Activated CD4-positive, alpha-beta T cell treated with anti-CD3 and anti-CD28 coated beads for 4 hours (primary cell): ENCODE results near the gene RAB11FIP4.
A peak's percentile ranks its signal among the peaks of the same experiment; 100 is the strongest.

Experiments
- DNase-seq, 2 donors: peaks; one replicate each; pipeline ENCODE4 v3.0.0-alpha.2; 2020

RAB11FIP4 gene

GRCh38 chr17:31488264-31488981 is 96.9 kb downstream of the RAB11FIP4 start:
- DNase-seq, result peak in 1 of 2 donors; percentile 24

- DNase-seq, result no peak
Observed at GRCh38 chr17:31488982-31489294, 97.5 kb downstream of the RAB11FIP4 start.

- DNase-seq, result no peak
Observed at GRCh38 chr17:31489295-31490018, 98.0 kb downstream of the RAB11FIP4 start.

- no peak for DNase-seq
Observed at GRCh38 chr17:31490019-31490650, 98.7 kb downstream of the RAB11FIP4 start.

GRCh38 chr17:31490671-31491375 is 99.3 kb downstream of the RAB11FIP4 start:
- DNase-seq, result no peak

- DNase-seq, result no peak
Observed at GRCh38 chr17:31491376-31492131, 100.1 kb downstream of the RAB11FIP4 start.

GRCh38 chr17:31492206-31492605 is 100.7 kb downstream of the RAB11FIP4 start:
- DNase-seq, result no peak

GRCh38 chr17:31492880-31493655 is 101.6 kb downstream of the RAB11FIP4 start:
- peak; percentile 81 to 82 for DNase-seq

GRCh38 chr17:31493656-31494155 is 102.2 kb downstream of the RAB11FIP4 start:
- no peak for DNase-seq

- peak; percentile 62 to 68 for DNase-seq
Observed at GRCh38 chr17:31494259-31495021, 103.0 kb downstream of the RAB11FIP4 start.

- DNase-seq, result no peak
Observed at GRCh38 chr17:31495022-31495885, 103.8 kb downstream of the RAB11FIP4 start.

GRCh38 chr17:31496097-31496496 is 104.6 kb downstream of the RAB11FIP4 start:
- no peak for DNase-seq

- DNase-seq, result no peak
Observed at GRCh38 chr17:31496601-31497000, 105.1 kb downstream of the RAB11FIP4 start.

- no peak for DNase-seq
Observed at GRCh38 chr17:31497431-31497830, 106.0 kb downstream of the RAB11FIP4 start.

- no peak for DNase-seq
Observed at GRCh38 chr17:31497994-31498826, 106.7 kb downstream of the RAB11FIP4 start.

GRCh38 chr17:31499771-31500554 is 108.5 kb downstream of the RAB11FIP4 start:
- no peak for DNase-seq

- DNase-seq, result no peak
Observed at GRCh38 chr17:31506517-31506916, 115.0 kb downstream of the RAB11FIP4 start.
